IMR-90 (cell line): ENCODE results near the gene PIK3R5. TPM values are rescaled to one million over a fixed set of nuclear protein-coding genes. Genes with fewer than 3 reads are reported as not detected.
A peak's percentile ranks its signal among the peaks of the same experiment; 100 is the strongest.

Experiments used
- ATAC-seq: fragments of 200-7000 bp; cut with Tn5 transposase; 2 replicates; pipeline ENCODE4 v1.9.1; 2020; ENCODE audit warnings: low read depth, mild to moderate bottlenecking, moderate library complexity
- BruUV-seq: library from RNA; stranded (reverse); fragments of 400-500 nt; replicated peaks from 2 replicates; lab custom pipeline; 2021; lab: Mats Ljungman, UMichigan
- CTCF ChIA-PET: fragments of 300-600 bp; formaldehyde crosslinking; extraction: SDS; loops from one replicate; lab custom pipeline; 2021; ENCODE audit warnings: antibody characterized with exemption; lab: Yijun Ruan, JAX
- POLR2A ChIA-PET: fragments of 300-600 bp; sonication (Branson Sonifier 250); formaldehyde crosslinking; loops from one replicate; lab custom pipeline; 2022; ENCODE audit warnings: antibody characterized with exemption; ENCODE audit not compliant: unreplicated experiment; lab: Charles Lee
- DNase-seq: peaks from one replicate; pipeline ENCODE4 v3.0.0; 2013
- H2AFZ ChIP-seq: replicated peaks from 2 replicates; pipeline ENCODE3; 2013; ENCODE audit warnings: low read length, mild to moderate bottlenecking; ENCODE audit not compliant: poor library complexity
- H2AK5ac ChIP-seq: 2 replicates; pipeline ENCODE4 v1.6.1; 2013; ENCODE audit warnings: low read depth, low read length, inconsistent platforms
- H2AK9ac ChIP-seq: replicated peaks from 2 replicates; pipeline ENCODE3; 2013; ENCODE audit warnings: mild to moderate bottlenecking, low read depth, low read length, moderate library complexity; ENCODE audit not compliant: poor library complexity
- H2BK120ac ChIP-seq: 2 replicates; pipeline ENCODE4 v1.6.1; 2013; ENCODE audit warnings: low read depth, low read length, inconsistent platforms
- H2BK15ac ChIP-seq: 3 replicates; pipeline ENCODE4 v1.6.1; 2013; ENCODE audit warnings: low read depth, low read length, inconsistent platforms
- H2BK20ac ChIP-seq: 2 replicates; pipeline ENCODE4 v1.6.1; 2013; ENCODE audit warnings: low read depth, mild to moderate bottlenecking, inconsistent platforms, low read length, moderate library complexity
- H2BK5ac ChIP-seq: 2 replicates; pipeline ENCODE4 v1.6.1; 2013; ENCODE audit warnings: mild to moderate bottlenecking, low read depth, low read length, inconsistent platforms; ENCODE audit not compliant: poor library complexity, severe bottlenecking
- H3K14ac ChIP-seq: replicated peaks from 2 replicates; pipeline ENCODE4 v1.6.1; 2013; ENCODE audit warnings: low read depth, low read length, inconsistent platforms
- H3K18ac ChIP-seq: 2 replicates; pipeline ENCODE4 v1.6.1; 2013; ENCODE audit warnings: low read depth, low read length, control low read depth
- H3K23ac ChIP-seq: 2 replicates; pipeline ENCODE4 v1.6.1; 2013; ENCODE audit warnings: low read depth, low read length, inconsistent platforms
- H3K27ac ChIP-seq: 2 replicates; pipeline ENCODE4 v1.5.1; 2013; ENCODE audit warnings: mild to moderate bottlenecking, control low read depth, low read length; ENCODE audit not compliant: insufficient read depth
- H3K27me3 ChIP-seq: 2 replicates; pipeline ENCODE4 v1.6.1; 2013; ENCODE audit warnings: low read length; ENCODE audit not compliant: control insufficient read depth, insufficient read depth
- H3K36me3 ChIP-seq: 2 replicates; pipeline ENCODE4 v1.6.1; 2013; ENCODE audit warnings: low read length, mixed read lengths; ENCODE audit not compliant: control insufficient read depth, insufficient read depth
- H3K4ac ChIP-seq: 2 replicates; pipeline ENCODE4 v1.6.1; 2013; ENCODE audit warnings: low read depth, low read length, inconsistent platforms
- H3K4me1 ChIP-seq: 2 replicates; pipeline ENCODE4 v1.6.1; 2013; ENCODE audit warnings: low read length, mixed read lengths; ENCODE audit not compliant: control insufficient read depth, insufficient read depth
- H3K4me2 ChIP-seq: 2 replicates; pipeline ENCODE4 v1.6.1; 2013; ENCODE audit warnings: low read depth, mild to moderate bottlenecking, control low read depth, low read length, moderate library complexity
- H3K4me3 ChIP-seq: 2 replicates; pipeline ENCODE4 v1.5.1; 2013; ENCODE audit warnings: low read depth, mild to moderate bottlenecking, control low read depth, low read length, moderate library complexity; ENCODE audit not compliant: insufficient read depth
- H3K56ac ChIP-seq: 2 replicates; pipeline ENCODE4 v1.6.1; 2013; ENCODE audit warnings: low read length, inconsistent platforms; ENCODE audit not compliant: insufficient read depth; ENCODE audit errors: extremely low read depth
- H3K79me1 ChIP-seq, 2 experiments: 2 replicates each; pipeline ENCODE4 v1.6.1; 2013; ENCODE audit warnings: low read length in 2 of 2, inconsistent platforms in 1 of 2, low read depth in 1 of 2
- H3K9ac ChIP-seq: 2 replicates; pipeline ENCODE4 v1.6.1; 2013; ENCODE audit warnings: low read depth, low read length, control low read depth
- H3K9me1 ChIP-seq: 2 replicates; pipeline ENCODE4 v1.6.1; 2013; ENCODE audit warnings: low read length, inconsistent platforms; ENCODE audit not compliant: insufficient read depth
- H3K9me3 ChIP-seq: 2 replicates; pipeline ENCODE4 v1.6.1; 2013; ENCODE audit warnings: low read length; ENCODE audit not compliant: control insufficient read depth, insufficient read depth
- H4K20me1 ChIP-seq: 2 replicates; pipeline ENCODE4 v1.6.1; 2013; ENCODE audit warnings: low read length, inconsistent platforms; ENCODE audit not compliant: insufficient read depth
- H4K5ac ChIP-seq: 2 replicates; pipeline ENCODE4 v1.6.1; 2013; ENCODE audit warnings: mild to moderate bottlenecking, low read depth, low read length, control low read depth
- H4K8ac ChIP-seq, 2 experiments: 2 replicates each; pipeline ENCODE4 v1.6.1; 2013; ENCODE audit warnings: low read depth in 2 of 2, low read length in 2 of 2, control low read depth in 1 of 2, inconsistent platforms in 1 of 2
- H4K91ac ChIP-seq: 2 replicates; pipeline ENCODE4 v1.6.1; 2013; ENCODE audit warnings: low read depth, low read length, inconsistent platforms; ENCODE audit not compliant: insufficient read depth
- BHLHE40 ChIP-seq: fragments of 150-350 bp; IDR thresholded peaks from 2 replicates; pipeline ENCODE4 v1.6.1; 2016; ENCODE audit warnings: mild to moderate bottlenecking, low read depth, low read length
- MAFK ChIP-seq: IDR thresholded peaks from 2 replicates; pipeline ENCODE4 v1.6.1; 2012; ENCODE audit warnings: low read depth, low read length, improper control_type of control experiment
- NFE2L2 ChIP-seq: fragments of 150-350 bp; IDR thresholded peaks from 2 replicates; pipeline ENCODE4 v1.6.1; 2016; ENCODE audit warnings: low read depth, mild to moderate bottlenecking, low read length
- RAD21 ChIP-seq: IDR thresholded peaks from 2 replicates; pipeline ENCODE4 v1.6.1; 2012; ENCODE audit warnings: low read length, improper control_type of control experiment
- dilution Hi-C: fragments of 300-500 bp; cut with HindIII; formaldehyde crosslinking; loops from one replicate; pipeline ENCODE4 v1.14.3; 2018; ENCODE audit warnings: low sequenced_read_pairs; ENCODE audit not compliant: unreplicated experiment
- in situ Hi-C: fragments of 300-500 bp; cut with MboI; formaldehyde crosslinking; loops from 3 replicates; pipeline ENCODE4 v1.14.3; 2019; ENCODE audit warnings: low sequenced_read_pairs, inconsistent platforms, mixed read lengths
- intact Hi-C: fragments of 100-400 bp; cut with micrococcal nuclease; formaldehyde crosslinking; loops from 2 replicates; pipeline ENCODE4 v1.10.0; 2022
- polyA plus RNA-seq, 3 experiments: library from polyadenylated mRNA; depleted of rRNA; stranded (reverse); fragments of >200 nt; gene quantifications; 2 replicates each; pipeline ENCODE4 v1.2.3, GENCODE V29; 2012; ENCODE audit warnings: low replicate concordance in 1 of 3
- total RNA-seq: library from RNA; depleted of rRNA; stranded (reverse); fragments of >200 nt; gene quantifications from 2 replicates; pipeline ENCODE4 v1.2.3, GENCODE V29; 2012
- TF ChIP-seq, protein P1 (sequence below): fragments of 150-350 bp; IDR thresholded peaks from 2 replicates; pipeline ENCODE4 v1.6.1; 2017; ENCODE audit warnings: mild to moderate bottlenecking, antibody characterized with exemption, low read length, low read depth

PIK3R5 gene
- total and polyA plus RNA-seq, 2 of the 4 experiments (the other 2 are of a cell fraction): not detected

DNA sequence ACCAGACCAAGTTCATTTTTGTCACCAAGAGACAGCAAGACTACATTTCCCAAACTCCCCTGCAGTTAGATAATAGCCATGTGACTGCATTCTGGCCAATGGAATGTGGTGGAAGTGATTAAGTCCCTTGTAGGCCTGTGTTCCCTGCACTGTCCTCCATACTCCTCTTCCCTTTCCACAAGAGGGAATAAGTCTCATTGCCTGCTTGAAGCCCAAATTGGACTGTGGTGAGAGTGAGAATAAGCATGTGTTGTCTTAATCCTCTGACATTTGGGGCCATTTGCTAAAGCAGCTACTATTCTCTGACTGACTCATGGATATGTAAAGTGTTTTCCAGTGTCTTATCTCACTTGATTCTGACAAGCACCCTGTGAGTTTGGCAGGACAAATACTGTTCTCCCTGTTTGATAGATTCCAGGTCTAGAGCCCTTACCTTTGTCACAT lies 118.7 kb downstream of the PIK3R5 start:
- Histone ChIP-seq H4K91ac (no peak overlapping the region), H3K4me3 (no peak overlapping the region), H3K23ac (no peak overlapping the region), H3K56ac (no peak overlapping the region), H2BK15ac (no peak overlapping the region), H2BK120ac (no peak overlapping the region), H3K4me1 (no peaks in the 10 kb centered on the region), H3K27ac (no peak overlapping the region), H3K4ac (no peak overlapping the region), H3K79me1 (no peaks in the 10 kb centered on the region), H4K8ac (no peak overlapping the region), H3K18ac (no peak overlapping the region), H3K4me2 (no peak overlapping the region), H2BK5ac (no peak overlapping the region), H2AFZ (no peak overlapping the region), H3K9me1 (no peaks in the 10 kb centered on the region), H2BK20ac (no peak overlapping the region), H3K14ac (no peak overlapping the region), H2AK5ac (no peak overlapping the region), H3K9me3 (no peaks in the 10 kb centered on the region), H4K20me1 (no peaks in the 10 kb centered on the region), H3K9ac (no peak overlapping the region), H2AK9ac (no peak overlapping the region), H4K5ac (no peak overlapping the region), H3K36me3 (no peaks in the 10 kb centered on the region), H3K27me3 (no peaks in the 10 kb centered on the region)
- dilution Hi-C loops (no loop called here), in situ Hi-C loops (no loop called here), intact Hi-C loops (no loop called here)
- peak; percentile 32 for DNase-seq
- TF ChIP-seq NFE2L2 (no peak), RAD21 (no peak), MAFK (no peak), BHLHE40 (no peak)
- TF ChIP-seq, protein P1, sequence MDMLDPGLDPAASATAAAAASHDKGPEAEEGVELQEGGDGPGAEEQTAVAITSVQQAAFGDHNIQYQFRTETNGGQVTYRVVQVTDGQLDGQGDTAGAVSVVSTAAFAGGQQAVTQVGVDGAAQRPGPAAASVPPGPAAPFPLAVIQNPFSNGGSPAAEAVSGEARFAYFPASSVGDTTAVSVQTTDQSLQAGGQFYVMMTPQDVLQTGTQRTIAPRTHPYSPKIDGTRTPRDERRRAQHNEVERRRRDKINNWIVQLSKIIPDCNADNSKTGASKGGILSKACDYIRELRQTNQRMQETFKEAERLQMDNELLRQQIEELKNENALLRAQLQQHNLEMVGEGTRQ: peak; percentile 69; the same call in 1 of the 2 replicates
- ATAC-seq: peak; percentile 61; the same call in 1 of the 2 replicates
- CTCF ChIA-PET: no interaction called here
- no TSS peak for BruUV-seq
- POLR2A ChIA-PET: no interaction called here
